ENCODE measurements around the gene WDPCP.
"Not testable (repeated sequence)": the region's sequence is repeated elsewhere in the genome, so short reads cannot be mapped to it uniquely, and the experiment has no call there.

Gene WDPCP

GRCh38 chr2:63344575-63345284, 243.5 kb downstream of the WDPCP start:
- in situ Hi-C loops (cut with HindIII; ENCODE audit: low pct_unique_long_range_greater_than_20kb, low sequenced_read_pairs) = no loop called here
- TF ChIP-seq JUND (IDR thresholded peaks at IDR 0.05; ENCODE audit: low read depth) = no peak
- no peak for DNase-seq (ENCODE audit: low read depth in 1 of 2, low spot score in 1 of 2)

- in situ Hi-C loops (cut with HindIII; ENCODE audit: low pct_unique_long_range_greater_than_20kb, low sequenced_read_pairs) = no loop called here
- TF ChIP-seq JUND (IDR thresholded peaks at IDR 0.05; ENCODE audit: low read depth) = no peak
- DNase-seq (ENCODE audit: low read depth in 1 of 2, low spot score in 1 of 2) = no peak
Observed at GRCh38 chr2:63343397-63344109, 244.7 kb downstream of the WDPCP start.

GRCh38 chr2:63340443-63340842, 247.8 kb downstream of the WDPCP start:
- DNase-seq (ENCODE audit: low read depth in 1 of 2, low spot score in 1 of 2) = no peak
- no peak for TF ChIP-seq JUND (IDR thresholded peaks at IDR 0.05; ENCODE audit: low read depth)
- in situ Hi-C loops (cut with HindIII; ENCODE audit: low pct_unique_long_range_greater_than_20kb, low sequenced_read_pairs) = no loop called here

GRCh38 chr2:63334910-63335309, 253.4 kb downstream of the WDPCP start:
- TF ChIP-seq JUND (IDR thresholded peaks at IDR 0.05; ENCODE audit: low read depth) = no peak

GRCh38 chr2:63326473-63326872, 261.8 kb downstream of the WDPCP start:
- in situ Hi-C loops (cut with HindIII; ENCODE audit: low pct_unique_long_range_greater_than_20kb, low sequenced_read_pairs) = no loop called here
- no peak for DNase-seq (ENCODE audit: low read depth in 1 of 2, low spot score in 1 of 2)
- TF ChIP-seq JUND (IDR thresholded peaks at IDR 0.05; ENCODE audit: low read depth) = no peak

More at GRCh38 chr2:63334910-63335309, 253.4 kb downstream of the WDPCP start:
- DNase-seq (ENCODE audit: low read depth in 1 of 2, low spot score in 1 of 2) = no peak
- in situ Hi-C loops (cut with HindIII; ENCODE audit: low pct_unique_long_range_greater_than_20kb, low sequenced_read_pairs) = no loop called here

GRCh38 chr2:63323662-63324061, 264.6 kb downstream of the WDPCP start:
- in situ Hi-C loops (cut with HindIII; ENCODE audit: low pct_unique_long_range_greater_than_20kb, low sequenced_read_pairs); DNase-seq (ENCODE audit: low read depth in 1 of 2, low spot score in 1 of 2): not testable (repeated sequence)

GRCh38 chr2:63321973-63322372, 266.3 kb downstream of the WDPCP start:
- DNase-seq (ENCODE audit: low read depth in 1 of 2, low spot score in 1 of 2); in situ Hi-C loops (cut with HindIII; ENCODE audit: low pct_unique_long_range_greater_than_20kb, low sequenced_read_pairs): not testable (repeated sequence)

GRCh38 chr2:63320669-63321068, 267.6 kb downstream of the WDPCP start:
- TF ChIP-seq JUND (IDR thresholded peaks at IDR 0.05; ENCODE audit: low read depth) = no peak
- no peak for DNase-seq (ENCODE audit: low read depth in 1 of 2, low spot score in 1 of 2)
- in situ Hi-C loops (cut with HindIII; ENCODE audit: low pct_unique_long_range_greater_than_20kb, low sequenced_read_pairs) = no loop called here

GRCh38 chr2:63310614-63311013, 277.7 kb downstream of the WDPCP start:
- in situ Hi-C loops (cut with HindIII; ENCODE audit: low pct_unique_long_range_greater_than_20kb, low sequenced_read_pairs) = no loop called here
- no peak for TF ChIP-seq JUND (IDR thresholded peaks at IDR 0.05; ENCODE audit: low read depth)
- DNase-seq (ENCODE audit: low read depth in 1 of 2, low spot score in 1 of 2) = no peak

- TF ChIP-seq JUND (IDR thresholded peaks at IDR 0.05; ENCODE audit: low read depth) = no peak
- no peak for DNase-seq (ENCODE audit: low read depth in 1 of 2, low spot score in 1 of 2)
- in situ Hi-C loops (cut with HindIII; ENCODE audit: low pct_unique_long_range_greater_than_20kb, low sequenced_read_pairs) = no loop called here
Observed at GRCh38 chr2:63301481-63301880, 286.8 kb downstream of the WDPCP start.

- TF ChIP-seq JUND (IDR thresholded peaks at IDR 0.05; ENCODE audit: low read depth) = no peak
- DNase-seq (ENCODE audit: low read depth in 1 of 2, low spot score in 1 of 2) = no peak
- in situ Hi-C loops (cut with HindIII; ENCODE audit: low pct_unique_long_range_greater_than_20kb, low sequenced_read_pairs) = no loop called here
Observed at GRCh38 chr2:63300835-63301234, 287.4 kb downstream of the WDPCP start.

GRCh38 chr2:63287956-63288355, 300.3 kb downstream of the WDPCP start:
- in situ Hi-C loops (cut with HindIII; ENCODE audit: low pct_unique_long_range_greater_than_20kb, low sequenced_read_pairs) = no loop called here
- no peak for TF ChIP-seq JUND (IDR thresholded peaks at IDR 0.05; ENCODE audit: low read depth)
- DNase-seq (ENCODE audit: low read depth in 1 of 2, low spot score in 1 of 2) = no peak

GRCh38 chr2:63286520-63286919, 301.8 kb downstream of the WDPCP start:
- in situ Hi-C loops (cut with HindIII; ENCODE audit: low pct_unique_long_range_greater_than_20kb, low sequenced_read_pairs); DNase-seq (ENCODE audit: low read depth in 1 of 2, low spot score in 1 of 2): not testable (repeated sequence)
